ENCODE results near the gene SHOC2.

The SHOC2 gene

GRCh38 chr10:111037858-111038257, 118.5 kb downstream of the SHOC2 start:
- no peak for TF ChIP-seq TCF12 (IDR thresholded peaks at IDR 0.05; ENCODE audit: low read depth)
- TF ChIP-seq EGR1 (IDR thresholded peaks at IDR 0.05) = no peak
- no peak for TF ChIP-seq FOXM1 (IDR thresholded peaks at IDR 0.05; ENCODE audit: borderline replicate concordance, low read depth)
- peak; percentile 36; the same call in 1 of the 2 replicates for TF ChIP-seq CEBPB (IDR thresholded peaks at IDR 0.05)

- no peak for TF ChIP-seq EGR1 (IDR thresholded peaks at IDR 0.05)
- no peak for TF ChIP-seq ZBTB7A (IDR thresholded peaks at IDR 0.05; ENCODE audit: low read depth)
- TF ChIP-seq NFIC (IDR thresholded peaks at IDR 0.05) = no peak
- TF ChIP-seq MAX (IDR thresholded peaks at IDR 0.05) = no peak
Observed at GRCh38 chr10:111039522-111039921, 120.1 kb downstream of the SHOC2 start.

- TF ChIP-seq NFIC (IDR thresholded peaks at IDR 0.05) = no peak
- no peak for TF ChIP-seq RAD21 (IDR thresholded peaks at IDR 0.05; ENCODE audit: low read depth)
- no peak for TF ChIP-seq MAX (IDR thresholded peaks at IDR 0.05)
- no peak for TF ChIP-seq ZBTB7A (IDR thresholded peaks at IDR 0.05; ENCODE audit: low read depth)
- TF ChIP-seq EGR1 (IDR thresholded peaks at IDR 0.05) = no peak
- no peak for TF ChIP-seq USF1 (IDR thresholded peaks at IDR 0.05)
- TF ChIP-seq CREB1 (IDR thresholded peaks at IDR 0.05; ENCODE audit: low read depth) = no peak
- TF ChIP-seq EP300 (IDR thresholded peaks at IDR 0.05; ENCODE audit: borderline replicate concordance) = no peak
- no peak for TF ChIP-seq FOXM1 (IDR thresholded peaks at IDR 0.05; ENCODE audit: borderline replicate concordance, low read depth)
- TF ChIP-seq YY1 (IDR thresholded peaks at IDR 0.05; ENCODE audit: low read depth) = no peak
- no peak for TF ChIP-seq TCF12 (IDR thresholded peaks at IDR 0.05; ENCODE audit: low read depth)
- TF ChIP-seq TEAD4 (IDR thresholded peaks at IDR 0.05) = no peak
Observed at GRCh38 chr10:111057006-111057405, 137.6 kb downstream of the SHOC2 start.

Data from Ishikawa (cell line).